Measurements from ENCODE around the gene CD86. TPM values are rescaled to one million over a fixed set of nuclear protein-coding genes. Genes with fewer than 3 reads are reported as not detected.

CD86 gene
- total RNA-seq, 1 donor from 2014 or later, result 0.34 TPM

DNA sequence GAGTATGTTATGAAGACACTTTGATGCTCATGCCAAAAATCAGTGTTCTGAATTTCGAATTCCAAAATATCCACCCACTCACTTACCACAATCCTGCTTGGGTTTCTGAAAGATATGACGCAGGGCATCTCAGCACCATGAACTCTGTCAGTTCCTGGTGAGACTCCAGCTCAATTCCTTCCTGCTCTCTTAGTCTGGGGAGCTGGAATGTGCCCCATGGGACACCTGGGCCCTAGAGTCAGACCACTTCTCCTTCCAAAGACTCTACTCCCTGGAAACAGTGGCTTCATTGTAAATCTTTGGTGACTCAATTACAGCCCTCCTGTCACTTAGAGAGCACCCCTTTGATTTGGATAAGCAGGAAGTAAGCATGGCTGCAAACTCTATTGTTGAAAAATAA, 50.5 kb downstream of the CD86 start:
- no peaks in the 10 kb centered on the region for H3K36me3 Mint-ChIP-seq
- H3K27ac Mint-ChIP-seq, result no peak overlapping the region
- H3K9me3 Mint-ChIP-seq, result peaks cover under 1% of the 10 kb centered on the region
- no peak for DNase-seq (ENCODE audit: low spot score in 2 of 2, unreplicated experiment in 2 of 2)
- TF ChIP-seq, protein P1, sequence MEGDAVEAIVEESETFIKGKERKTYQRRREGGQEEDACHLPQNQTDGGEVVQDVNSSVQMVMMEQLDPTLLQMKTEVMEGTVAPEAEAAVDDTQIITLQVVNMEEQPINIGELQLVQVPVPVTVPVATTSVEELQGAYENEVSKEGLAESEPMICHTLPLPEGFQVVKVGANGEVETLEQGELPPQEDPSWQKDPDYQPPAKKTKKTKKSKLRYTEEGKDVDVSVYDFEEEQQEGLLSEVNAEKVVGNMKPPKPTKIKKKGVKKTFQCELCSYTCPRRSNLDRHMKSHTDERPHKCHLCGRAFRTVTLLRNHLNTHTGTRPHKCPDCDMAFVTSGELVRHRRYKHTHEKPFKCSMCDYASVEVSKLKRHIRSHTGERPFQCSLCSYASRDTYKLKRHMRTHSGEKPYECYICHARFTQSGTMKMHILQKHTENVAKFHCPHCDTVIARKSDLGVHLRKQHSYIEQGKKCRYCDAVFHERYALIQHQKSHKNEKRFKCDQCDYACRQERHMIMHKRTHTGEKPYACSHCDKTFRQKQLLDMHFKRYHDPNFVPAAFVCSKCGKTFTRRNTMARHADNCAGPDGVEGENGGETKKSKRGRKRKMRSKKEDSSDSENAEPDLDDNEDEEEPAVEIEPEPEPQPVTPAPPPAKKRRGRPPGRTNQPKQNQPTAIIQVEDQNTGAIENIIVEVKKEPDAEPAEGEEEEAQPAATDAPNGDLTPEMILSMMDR (IDR thresholded peaks at IDR 0.05; ENCODE audit: unreplicated experiment), result no peak
- H3K4me3 Mint-ChIP-seq, result no peak overlapping the region
- no peaks in the 10 kb centered on the region for H3K4me1 Mint-ChIP-seq
- peaks cover 5% of the 10 kb centered on the region for H3K27me3 Mint-ChIP-seq (ENCODE audit: low read depth)

DNA sequence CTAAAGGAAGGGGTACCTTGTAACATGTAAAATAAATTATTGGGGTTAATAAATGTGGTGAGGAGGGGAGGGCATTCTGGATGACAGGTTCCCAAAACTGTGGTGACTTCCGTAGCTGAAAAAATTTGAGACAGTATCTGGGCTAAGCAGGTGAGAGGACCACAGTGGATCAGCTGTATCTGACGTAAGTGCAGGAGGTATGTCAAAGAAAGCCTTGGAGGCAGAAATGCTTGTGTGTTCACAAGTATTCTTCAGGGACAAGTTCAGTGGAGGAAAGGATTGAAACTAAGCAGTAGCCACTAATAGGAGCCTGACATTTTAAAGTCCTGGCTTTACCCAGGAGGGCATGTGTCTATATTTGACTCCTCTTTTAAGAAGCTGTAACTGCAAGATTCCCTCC, 52.0 kb downstream of the CD86 start:
- no peak for DNase-seq (ENCODE audit: low spot score in 2 of 2, unreplicated experiment in 2 of 2)
- TF ChIP-seq, protein P1 (IDR thresholded peaks at IDR 0.05; ENCODE audit: unreplicated experiment), result no peak
- H3K27ac Mint-ChIP-seq, result no peak overlapping the region
- no peaks in the 10 kb centered on the region for H3K36me3 Mint-ChIP-seq
- no peaks in the 10 kb centered on the region for H3K4me1 Mint-ChIP-seq
- peaks cover 8% of the 10 kb centered on the region for H3K9me3 Mint-ChIP-seq
- H3K27me3 Mint-ChIP-seq (ENCODE audit: low read depth), result peaks cover 5% of the 10 kb centered on the region
- no peak overlapping the region for H3K4me3 Mint-ChIP-seq

DNA sequence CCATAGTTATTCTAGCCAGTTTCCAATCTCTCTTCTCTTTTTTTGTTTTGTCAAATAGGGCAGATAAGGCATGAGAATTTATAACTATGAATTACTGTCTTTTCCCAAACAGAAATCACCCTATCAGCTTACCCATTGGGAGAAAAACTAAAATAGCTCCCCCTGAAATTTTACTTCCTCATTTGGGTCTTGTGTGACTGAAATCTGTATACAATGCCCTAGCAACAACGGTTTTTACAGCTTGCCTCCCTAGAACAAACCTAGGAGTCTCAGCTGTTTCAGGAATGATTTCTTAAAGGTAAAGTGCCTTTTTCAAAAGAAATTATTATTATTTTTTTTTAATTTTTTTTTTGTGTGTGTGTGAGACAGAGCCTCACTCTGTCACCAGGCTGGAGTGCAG, 56.8 kb downstream of the CD86 start:
- no peak overlapping the region for H3K4me3 Mint-ChIP-seq
- H3K36me3 Mint-ChIP-seq, result no peaks in the 10 kb centered on the region
- peaks cover 12% of the 10 kb centered on the region for H3K9me3 Mint-ChIP-seq
- TF ChIP-seq, protein P1 (IDR thresholded peaks at IDR 0.05; ENCODE audit: unreplicated experiment), result no peak
- no peak for DNase-seq (ENCODE audit: low spot score in 2 of 2, unreplicated experiment in 2 of 2)
- no peaks in the 10 kb centered on the region for H3K4me1 Mint-ChIP-seq
- H3K27ac Mint-ChIP-seq, result no peak overlapping the region
- H3K27me3 Mint-ChIP-seq (ENCODE audit: low read depth), result peaks cover 7% of the 10 kb centered on the region

DNA sequence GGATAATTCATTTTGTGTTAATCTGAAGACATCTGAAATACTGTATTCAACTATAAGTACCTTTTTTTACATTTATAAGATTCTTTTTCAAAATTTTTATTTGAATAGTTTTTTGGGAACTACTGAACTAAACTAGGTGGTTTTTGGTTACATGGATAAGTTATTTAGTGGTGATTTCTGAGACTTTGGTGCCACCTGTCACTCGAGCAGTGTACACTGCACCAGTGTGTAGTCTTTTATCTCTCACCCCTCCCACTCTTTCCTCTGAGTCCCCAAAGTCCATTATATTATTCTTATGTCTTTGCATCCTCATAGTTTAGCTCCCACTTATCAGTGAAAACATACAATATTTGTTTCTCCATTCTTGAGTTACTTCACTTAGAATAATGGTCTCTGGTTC, 57.6 kb downstream of the CD86 start:
- Mint-ChIP-seq H3K27me3 (ENCODE audit: low read depth) (peaks cover 10% of the 10 kb centered on the region), H3K9me3 (peaks cover 12% of the 10 kb centered on the region), H3K4me3 (no peak overlapping the region), H3K36me3 (no peaks in the 10 kb centered on the region), H3K4me1 (no peaks in the 10 kb centered on the region), H3K27ac (no peak overlapping the region)
- TF ChIP-seq, protein P1 (IDR thresholded peaks at IDR 0.05; ENCODE audit: unreplicated experiment), result no peak
- DNase-seq (ENCODE audit: low spot score in 2 of 2, unreplicated experiment in 2 of 2), result no peak

DNA sequence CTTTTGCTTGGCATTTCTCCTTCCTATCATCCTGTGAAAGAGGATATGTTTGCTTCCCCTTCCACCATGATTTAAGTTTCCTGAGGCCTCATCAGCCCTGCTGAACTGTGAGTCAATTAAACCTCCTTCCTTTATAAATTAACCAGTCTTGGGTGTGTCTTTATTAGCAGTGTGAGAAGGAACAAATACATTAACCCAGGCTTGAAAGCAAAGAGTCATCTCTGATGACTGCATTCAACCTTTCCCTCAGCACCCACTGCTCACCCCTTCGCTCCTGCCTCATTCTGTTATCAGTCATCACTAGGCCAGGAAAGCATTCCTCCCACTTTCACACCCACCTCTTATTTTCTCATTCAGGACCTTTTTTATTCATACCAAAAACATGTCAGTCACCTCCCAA, 68.7 kb downstream of the CD86 start:
- H3K27ac Mint-ChIP-seq, result no peak overlapping the region
- no peaks in the 10 kb centered on the region for H3K4me1 Mint-ChIP-seq
- no peak for DNase-seq (ENCODE audit: low spot score in 2 of 2, unreplicated experiment in 2 of 2)
- no peak overlapping the region for H3K4me3 Mint-ChIP-seq
- peaks cover 29% of the 10 kb centered on the region for H3K9me3 Mint-ChIP-seq
- TF ChIP-seq, protein P1 (IDR thresholded peaks at IDR 0.05; ENCODE audit: unreplicated experiment), result no peak
- peaks cover 25% of the 10 kb centered on the region for H3K27me3 Mint-ChIP-seq (ENCODE audit: low read depth)
- H3K36me3 Mint-ChIP-seq, result no peaks in the 10 kb centered on the region

DNA sequence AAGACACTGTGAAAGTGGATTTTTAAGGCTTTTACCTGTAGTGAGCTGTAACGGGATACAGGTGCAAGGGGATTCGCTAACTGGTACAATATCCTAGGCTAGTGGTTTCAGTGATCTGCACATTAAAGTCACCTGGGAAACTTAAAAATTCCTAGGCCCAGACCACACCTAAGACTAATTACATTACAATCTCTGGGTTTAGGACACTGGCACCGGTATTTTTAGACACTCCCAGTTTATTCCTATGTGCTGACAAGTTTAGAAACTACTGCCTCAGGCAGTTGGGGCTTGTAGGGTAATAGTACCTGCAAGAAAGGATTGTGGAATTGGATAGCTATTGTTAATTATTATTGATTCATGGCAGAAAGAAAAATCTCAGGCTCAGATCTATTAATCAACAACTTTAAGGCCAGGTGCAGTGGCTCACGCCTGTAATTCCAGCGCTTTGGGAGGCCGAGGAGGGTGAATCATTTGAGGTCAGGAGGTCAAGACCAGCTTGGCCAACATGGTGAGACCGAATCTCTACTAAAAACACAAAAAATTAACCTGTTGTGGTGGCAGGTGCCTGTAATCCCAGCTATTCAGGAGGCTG, 77.9 kb downstream of the CD86 start:
- H3K4me1 Mint-ChIP-seq, result no peaks in the 10 kb centered on the region
- H3K4me3 Mint-ChIP-seq, result no peak overlapping the region
- H3K27me3 Mint-ChIP-seq (ENCODE audit: low read depth), result peaks cover 2% of the 10 kb centered on the region
- H3K36me3 Mint-ChIP-seq, result no peaks in the 10 kb centered on the region
- peaks cover 4% of the 10 kb centered on the region for H3K9me3 Mint-ChIP-seq
- TF ChIP-seq, protein P1 (IDR thresholded peaks at IDR 0.05; ENCODE audit: unreplicated experiment), result no peak
- DNase-seq (ENCODE audit: low spot score in 2 of 2, unreplicated experiment in 2 of 2), result no peak
- no peak overlapping the region for H3K27ac Mint-ChIP-seq
